K562 (cell line): ENCODE measurements around the gene ACE. TPM values are rescaled to one million over a fixed set of nuclear protein-coding genes. Genes with fewer than 3 reads are reported as not detected.
A peak's percentile ranks its signal among the peaks of the same experiment; 100 is the strongest.

Experiments
- ARID1B ChIP-seq: fragments of 450-650 bp; IDR thresholded peaks from 2 replicates; pipeline ENCODE4 v1.6.1; 2016; ENCODE audit warnings: antibody characterized with exemption, mild to moderate bottlenecking, inconsistent platforms
- BCOR ChIP-seq: fragments of 450-650 bp; IDR thresholded peaks from 2 replicates; pipeline ENCODE4 v1.6.1; 2016
- CCAR2 ChIP-seq: fragments of 200-400 bp; formaldehyde crosslinking; IDR thresholded peaks from 2 replicates; pipeline ENCODE4 v1.6.1; 2017; ENCODE audit warnings: mild to moderate bottlenecking, low read depth, low read length
- ELF1 ChIP-seq: fragments of 200-800 bp; sonication (Bioruptor generic); IDR thresholded peaks from 2 replicates; pipeline ENCODE4 v1.6.1; 2016; ENCODE audit warnings: missing genetic modification characterization, missing compliant biosample characterization
- ESRRA ChIP-seq: fragments of 450-650 bp; IDR thresholded peaks from 2 replicates; pipeline ENCODE4 v1.6.1; 2014; ENCODE audit warnings: low read depth, mild to moderate bottlenecking, moderate library complexity, borderline replicate concordance
- HDGF ChIP-seq: fragments of 450-650 bp; IDR thresholded peaks from 2 replicates; pipeline ENCODE4 v1.6.1; 2016
- LEF1 ChIP-seq: fragments of 450-650 bp; IDR thresholded peaks from 2 replicates; pipeline ENCODE4 v1.6.1; 2016; ENCODE audit warnings: mild to moderate bottlenecking
- NCOR1 ChIP-seq: fragments of 450-650 bp; IDR thresholded peaks from 2 replicates; pipeline ENCODE4 v1.6.1; 2016; ENCODE audit warnings: mild to moderate bottlenecking, moderate library complexity
- RAD21 ChIP-seq, 2 experiments: fragments of 250-450 bp in 1 of 2; fragments of 450-650 bp in 1 of 2; sonication (Bioruptor Pico) in 1 of 2; formaldehyde crosslinking in 1 of 2; IDR thresholded peaks in 1 of 2; conservative IDR thresholded peaks in 1 of 2; 2 replicates each; pipeline versions ENCODE4 v1.4.0 to v1.8.0; 2020 to 2022; ENCODE audit warnings: mild to moderate bottlenecking in 2 of 2, moderate library complexity in 1 of 2
- SAFB ChIP-seq: fragments of 200-400 bp; formaldehyde crosslinking; IDR thresholded peaks from 2 replicates; pipeline ENCODE4 v1.6.1; 2017; ENCODE audit warnings: low read depth, low read length, borderline replicate concordance
- SNAPC5 ChIP-seq: fragments of 250-450 bp; sonication (Bioruptor Pico); IDR thresholded peaks from 2 replicates; pipeline ENCODE4 v1.8.0; 2021; ENCODE audit warnings: moderate library complexity, mild to moderate bottlenecking, inconsistent platforms
- USF2 ChIP-seq: sonication (generic); formaldehyde crosslinking; IDR thresholded peaks from 2 replicates; pipeline ENCODE4 v1.5.0; 2020; ENCODE audit warnings: missing genetic modification reagents
- YY1 ChIP-seq, 3 experiments: IDR thresholded peaks; 2 replicates each; pipeline ENCODE4 v1.6.1; 2011; ENCODE audit warnings: low read length in 2 of 3, mild to moderate bottlenecking in 2 of 3, moderate library complexity in 2 of 3, borderline replicate concordance in 1 of 3, control low read depth in 1 of 3, low read depth in 1 of 3; ENCODE audit not compliant: insufficient read depth in 3 of 3, insufficient replicate concordance in 2 of 3, control insufficient read depth in 1 of 3, insufficient read length in 1 of 3; ENCODE audit errors: extremely low read depth in 1 of 3
- ZBTB11 ChIP-seq, 3 experiments: fragments of 200-800 bp in 1 of 3; fragments of 250-450 bp in 1 of 3; fragments of 450-650 bp in 1 of 3; sonication (Bioruptor Pico) in 1 of 3; sonication (Bioruptor generic) in 1 of 3; formaldehyde crosslinking in 1 of 3; IDR thresholded peaks; 2 replicates each; pipeline versions ENCODE4 v1.6.1 to v1.8.0; 2016 to 2022; ENCODE audit warnings: mild to moderate bottlenecking in 2 of 3, missing genetic modification characterization in 2 of 3, missing compliant biosample characterization in 1 of 3, moderate library complexity in 1 of 3
- ZNF165 ChIP-seq: fragments of 250-450 bp; sonication (Bioruptor Pico); IDR thresholded peaks from 2 replicates; pipeline ENCODE4 v1.4.0; 2020; ENCODE audit warnings: borderline replicate concordance
- ZNF282 ChIP-seq: sonication (generic); formaldehyde crosslinking; IDR thresholded peaks from 2 replicates; pipeline ENCODE4 v1.8.1; 2023; ENCODE audit warnings: missing genetic modification reagents
- ZNF561 ChIP-seq: fragments of 450-650 bp; formaldehyde crosslinking; conservative IDR thresholded peaks from 2 replicates; pipeline ENCODE4 v1.4.0; 2020; ENCODE audit warnings: mild to moderate bottlenecking, moderate library complexity
- ZNF696 ChIP-seq: fragments of 250-450 bp; sonication (Bioruptor Pico); conservative IDR thresholded peaks from 2 replicates; pipeline ENCODE4 v1.4.0; 2020; ENCODE audit warnings: mild to moderate bottlenecking, moderate library complexity
- polyA plus RNA-seq, 8 experiments: library from polyadenylated mRNA; depleted of rRNA in 4 of 8; stranded (reverse) in 5 of 8; unstranded in 3 of 8; fragments of >200 nt; fragmentation: Nextera tagmentation in 2 of 8; fragmentation: Illumina TruSeq in 1 of 8; extraction: Ambion mirVana in 2 of 8; extraction: Trizol in 1 of 8; gene quantifications; 2 replicates each; pipeline versions ENCODE4 v1.2.1 to v1.2.3, GENCODE V29; 2011 to 2014; ENCODE audit warnings: inconsistent platforms in 1 of 8, missing spikeins in 1 of 8
- total RNA-seq, 7 experiments: library from RNA; depleted of rRNA in 6 of 7; stranded (reverse); fragments of >200 nt in 6 of 7; fragmentation: Illumina TruSeq in 2 of 7; extraction: Trizol in 2 of 7; gene quantifications; 2 replicates each; pipeline versions ENCODE4 v1.2.1 to v1.2.3, GENCODE V29; 2011 to 2021; ENCODE audit warnings: low replicate concordance in 1 of 7

The ACE gene
- total and polyA plus RNA-seq, 9 of the 15 experiments (the other 6 are each of a cell fraction or from before 2014, with no cell fraction given) = 0.07 to 2.5 (median 0.47) TPM; not detected in 1

- TF ChIP-seq ESRRA (peak; percentile 31; the same call in 1 of the 2 replicates), HDGF (no peak), CCAR2 (no peak), NCOR1 (peak; percentile 70), USF2 (CRISPR knock-in tag) (0 out of 2 replicates have a peak, but pooled peaks have one; percentile 16), ZNF561 (CRISPR knock-in tag) (no peak), ZNF282 (CRISPR knock-in tag) (no peak), SAFB (no peak), RAD21 (CRISPR knock-in tag; conservative IDR thresholded peaks at IDR 0.05 in 1 of 2, IDR thresholded peaks at IDR 0.05 in 1 of 2) (0 out of 4 replicates have a peak, but pooled peaks of 1 of the 2 experiments have one; percentile 4), YY1 (IDR thresholded peaks at IDR 0.05; ENCODE audit: borderline replicate concordance in 1 of 3, control insufficient read depth in 1 of 3, extremely low read depth in 1 of 3, insufficient read depth in 3 of 3, insufficient read length in 1 of 3, insufficient replicate concordance in 2 of 3, low read depth in 1 of 3, low read length in 2 of 3) (no peak), ELF1 (tag) (peak; percentile 34; the same call in 1 of the 2 replicates), ZBTB11 (CRISPR knock-in tag; IDR thresholded peaks at IDR 0.05) (no peak), SNAPC5 (no peak), ZNF696 (CRISPR knock-in tag) (no peak), ZNF165 (no peak), BCOR (no peak), LEF1 (peak; percentile 14; the same call in 1 of the 2 replicates), ARID1B (peak; percentile 24; the same call in 1 of the 2 replicates)
- TF ChIP-seq, all 486 proteins: peak for 13
Measured at GRCh38 chr17:63474174-63474573, 2.7 kb upstream of the ACE start (continued).
